Measurements from ENCODE around the gene COL13A1.

GRCh38 chr10:70000262-70000661 lies 198.6 kb downstream of the COL13A1 start:
- no peak for TF ChIP-seq CSRNP3 (CRISPR knock-in tag; IDR thresholded peaks at IDR 0.05)
- no peak for TF ChIP-seq PATZ1 (CRISPR knock-in tag; IDR thresholded peaks at IDR 0.05; ENCODE audit: borderline replicate concordance)

All from SK-N-SH treated with all-trans-retinoic acid at 6 μM for 48 hours (cell line).